IMR-90 (cell line): ENCODE data around the gene MEN1. TPM values are rescaled to one million over a fixed set of nuclear protein-coding genes. Genes with fewer than 3 reads are reported as not detected.
A peak's percentile ranks its signal among the peaks of the same experiment; 100 is the strongest.

Source experiments
- ATAC-seq: fragments of 200-7000 bp; cut with Tn5 transposase; 2 replicates; pipeline ENCODE4 v1.9.1; 2020; ENCODE audit warnings: low read depth, mild to moderate bottlenecking, moderate library complexity
- BruUV-seq: library from RNA; stranded (reverse); fragments of 400-500 nt; replicated peaks from 2 replicates; lab custom pipeline; 2021; lab: Mats Ljungman, UMichigan
- CTCF ChIA-PET: fragments of 300-600 bp; formaldehyde crosslinking; extraction: SDS; loops from one replicate; lab custom pipeline; 2021; ENCODE audit warnings: antibody characterized with exemption; lab: Yijun Ruan, JAX
- POLR2A ChIA-PET: fragments of 300-600 bp; sonication (Branson Sonifier 250); formaldehyde crosslinking; loops from one replicate; lab custom pipeline; 2022; ENCODE audit warnings: antibody characterized with exemption; ENCODE audit not compliant: unreplicated experiment; lab: Charles Lee
- DNase-seq: peaks from one replicate; pipeline ENCODE4 v3.0.0; 2013
- H2AFZ ChIP-seq: replicated peaks from 2 replicates; pipeline ENCODE3; 2013; ENCODE audit warnings: low read length, mild to moderate bottlenecking; ENCODE audit not compliant: poor library complexity
- H2AK5ac ChIP-seq: 2 replicates; pipeline ENCODE4 v1.6.1; 2013; ENCODE audit warnings: low read depth, low read length, inconsistent platforms
- H2AK9ac ChIP-seq: replicated peaks from 2 replicates; pipeline ENCODE3; 2013; ENCODE audit warnings: mild to moderate bottlenecking, low read depth, low read length, moderate library complexity; ENCODE audit not compliant: poor library complexity
- H2BK120ac ChIP-seq: 2 replicates; pipeline ENCODE4 v1.6.1; 2013; ENCODE audit warnings: low read depth, low read length, inconsistent platforms
- H2BK15ac ChIP-seq: 3 replicates; pipeline ENCODE4 v1.6.1; 2013; ENCODE audit warnings: low read depth, low read length, inconsistent platforms
- H2BK20ac ChIP-seq: 2 replicates; pipeline ENCODE4 v1.6.1; 2013; ENCODE audit warnings: low read depth, mild to moderate bottlenecking, inconsistent platforms, low read length, moderate library complexity
- H2BK5ac ChIP-seq: 2 replicates; pipeline ENCODE4 v1.6.1; 2013; ENCODE audit warnings: mild to moderate bottlenecking, low read depth, low read length, inconsistent platforms; ENCODE audit not compliant: poor library complexity, severe bottlenecking
- H3K14ac ChIP-seq: replicated peaks from 2 replicates; pipeline ENCODE4 v1.6.1; 2013; ENCODE audit warnings: low read depth, low read length, inconsistent platforms
- H3K18ac ChIP-seq: 2 replicates; pipeline ENCODE4 v1.6.1; 2013; ENCODE audit warnings: low read depth, low read length, control low read depth
- H3K23ac ChIP-seq: 2 replicates; pipeline ENCODE4 v1.6.1; 2013; ENCODE audit warnings: low read depth, low read length, inconsistent platforms
- H3K27ac ChIP-seq: 2 replicates; pipeline ENCODE4 v1.5.1; 2013; ENCODE audit warnings: mild to moderate bottlenecking, control low read depth, low read length; ENCODE audit not compliant: insufficient read depth
- H3K27me3 ChIP-seq: 2 replicates; pipeline ENCODE4 v1.6.1; 2013; ENCODE audit warnings: low read length; ENCODE audit not compliant: control insufficient read depth, insufficient read depth
- H3K36me3 ChIP-seq: 2 replicates; pipeline ENCODE4 v1.6.1; 2013; ENCODE audit warnings: low read length, mixed read lengths; ENCODE audit not compliant: control insufficient read depth, insufficient read depth
- H3K4ac ChIP-seq: 2 replicates; pipeline ENCODE4 v1.6.1; 2013; ENCODE audit warnings: low read depth, low read length, inconsistent platforms
- H3K4me1 ChIP-seq: 2 replicates; pipeline ENCODE4 v1.6.1; 2013; ENCODE audit warnings: low read length, mixed read lengths; ENCODE audit not compliant: control insufficient read depth, insufficient read depth
- H3K4me2 ChIP-seq: 2 replicates; pipeline ENCODE4 v1.6.1; 2013; ENCODE audit warnings: low read depth, mild to moderate bottlenecking, control low read depth, low read length, moderate library complexity
- H3K4me3 ChIP-seq: 2 replicates; pipeline ENCODE4 v1.5.1; 2013; ENCODE audit warnings: low read depth, mild to moderate bottlenecking, control low read depth, low read length, moderate library complexity; ENCODE audit not compliant: insufficient read depth
- H3K56ac ChIP-seq: 2 replicates; pipeline ENCODE4 v1.6.1; 2013; ENCODE audit warnings: low read length, inconsistent platforms; ENCODE audit not compliant: insufficient read depth; ENCODE audit errors: extremely low read depth
- H3K79me1 ChIP-seq, 2 experiments: 2 replicates each; pipeline ENCODE4 v1.6.1; 2013; ENCODE audit warnings: low read length in 2 of 2, inconsistent platforms in 1 of 2, low read depth in 1 of 2
- H3K9ac ChIP-seq: 2 replicates; pipeline ENCODE4 v1.6.1; 2013; ENCODE audit warnings: low read depth, low read length, control low read depth
- H3K9me1 ChIP-seq: 2 replicates; pipeline ENCODE4 v1.6.1; 2013; ENCODE audit warnings: low read length, inconsistent platforms; ENCODE audit not compliant: insufficient read depth
- H3K9me3 ChIP-seq: 2 replicates; pipeline ENCODE4 v1.6.1; 2013; ENCODE audit warnings: low read length; ENCODE audit not compliant: control insufficient read depth, insufficient read depth
- H4K20me1 ChIP-seq: 2 replicates; pipeline ENCODE4 v1.6.1; 2013; ENCODE audit warnings: low read length, inconsistent platforms; ENCODE audit not compliant: insufficient read depth
- H4K5ac ChIP-seq: 2 replicates; pipeline ENCODE4 v1.6.1; 2013; ENCODE audit warnings: mild to moderate bottlenecking, low read depth, low read length, control low read depth
- H4K8ac ChIP-seq, 2 experiments: 2 replicates each; pipeline ENCODE4 v1.6.1; 2013; ENCODE audit warnings: low read depth in 2 of 2, low read length in 2 of 2, control low read depth in 1 of 2, inconsistent platforms in 1 of 2
- H4K91ac ChIP-seq: 2 replicates; pipeline ENCODE4 v1.6.1; 2013; ENCODE audit warnings: low read depth, low read length, inconsistent platforms; ENCODE audit not compliant: insufficient read depth
- BHLHE40 ChIP-seq: fragments of 150-350 bp; IDR thresholded peaks from 2 replicates; pipeline ENCODE4 v1.6.1; 2016; ENCODE audit warnings: mild to moderate bottlenecking, low read depth, low read length
- CEBPB ChIP-seq: IDR thresholded peaks from 2 replicates; pipeline ENCODE4 v1.6.1; 2012; ENCODE audit warnings: low read depth, low read length, improper control_type of control experiment
- CHD1 ChIP-seq: IDR thresholded peaks from 2 replicates; pipeline ENCODE4 v1.6.1; 2012; ENCODE audit warnings: low read depth, low read length, improper control_type of control experiment
- CTCF ChIP-seq: conservative IDR thresholded peaks from 2 replicates; pipeline ENCODE4 v1.5.1; 2012; ENCODE audit warnings: mild to moderate bottlenecking, low read depth, low read length, improper control_type of control experiment
- ELK1 ChIP-seq: fragments of 150-350 bp; IDR thresholded peaks from 2 replicates; pipeline ENCODE4 v1.6.1; 2016; ENCODE audit warnings: low read depth, mild to moderate bottlenecking, low read length, moderate library complexity, borderline replicate concordance
- FOS ChIP-seq: fragments of 150-350 bp; IDR thresholded peaks from 2 replicates; pipeline ENCODE4 v1.6.1; 2016; ENCODE audit warnings: low read depth, low read length
- MAFK ChIP-seq: IDR thresholded peaks from 2 replicates; pipeline ENCODE4 v1.6.1; 2012; ENCODE audit warnings: low read depth, low read length, improper control_type of control experiment
- MXI1 ChIP-seq: IDR thresholded peaks from 2 replicates; pipeline ENCODE4 v1.6.1; 2012; ENCODE audit warnings: low read depth, mild to moderate bottlenecking, low read length, moderate library complexity, borderline replicate concordance
- NFE2L2 ChIP-seq: fragments of 150-350 bp; IDR thresholded peaks from 2 replicates; pipeline ENCODE4 v1.6.1; 2016; ENCODE audit warnings: low read depth, mild to moderate bottlenecking, low read length
- RAD21 ChIP-seq: IDR thresholded peaks from 2 replicates; pipeline ENCODE4 v1.6.1; 2012; ENCODE audit warnings: low read length, improper control_type of control experiment
- RCOR1 ChIP-seq: IDR thresholded peaks from 2 replicates; pipeline ENCODE4 v1.6.1; 2012; ENCODE audit warnings: mild to moderate bottlenecking, low read length, improper control_type of control experiment; ENCODE audit not compliant: insufficient replicate concordance
- USF2 ChIP-seq: fragments of 150-350 bp; IDR thresholded peaks from 2 replicates; pipeline ENCODE4 v1.6.1; 2017; ENCODE audit warnings: mild to moderate bottlenecking, antibody characterized with exemption, low read length, low read depth
- WGBS, 2 experiments: methylation state at CpG; one replicate each; pipeline versions ENCODE4 v1.1.5 to v1.1.7; 2013; ENCODE audit warnings: missing lambda C conversion rate in 2 of 2; ENCODE audit not compliant: insufficient read length in 1 of 2; ENCODE audit errors: extremely low coverage in 2 of 2; 5-methylcytosine and 5-hydroxymethylcytosine counted together
- dilution Hi-C: fragments of 300-500 bp; cut with HindIII; formaldehyde crosslinking; loops from one replicate; pipeline ENCODE4 v1.14.3; 2018; ENCODE audit warnings: low sequenced_read_pairs; ENCODE audit not compliant: unreplicated experiment
- in situ Hi-C: fragments of 300-500 bp; cut with MboI; formaldehyde crosslinking; loops from 3 replicates; pipeline ENCODE4 v1.14.3; 2019; ENCODE audit warnings: low sequenced_read_pairs, inconsistent platforms, mixed read lengths
- intact Hi-C: fragments of 100-400 bp; cut with micrococcal nuclease; formaldehyde crosslinking; loops from 2 replicates; pipeline ENCODE4 v1.10.0; 2022
- polyA plus RNA-seq, 3 experiments: library from polyadenylated mRNA; depleted of rRNA; stranded (reverse); fragments of >200 nt; gene quantifications; 2 replicates each; pipeline ENCODE4 v1.2.3, GENCODE V29; 2012; ENCODE audit warnings: low replicate concordance in 1 of 3
- total RNA-seq: library from RNA; depleted of rRNA; stranded (reverse); fragments of >200 nt; gene quantifications from 2 replicates; pipeline ENCODE4 v1.2.3, GENCODE V29; 2012

Gene MEN1
- total and polyA plus RNA-seq, 2 of the 4 experiments (the other 2 are of a cell fraction), result 8.8 to 35.7 TPM

GRCh38 chr11:64778473-64779298, 31.7 kb downstream of the MEN1 start, which contains the start of gene SF1 (continued):
- no peak for TF ChIP-seq NFE2L2
- no peak for TF ChIP-seq RCOR1
- TF ChIP-seq CHD1, result no peak

GRCh38 chr11:64778223-64778472, 32.2 kb downstream of the MEN1 start:
- intact Hi-C loops, result loop anchor here (2.0 kb wide), 1 partner anchor 25 kb away; the partner anchor contains the start of gene MAP4K2
- Histone ChIP-seq H2AFZ (peak overlapping the region; percentile 86), H3K4me1 (peaks cover 2% of the 10 kb centered on the region; the same call in 1 of the 2 replicates), H2BK5ac (peak overlapping the region; percentile 87), H3K4me2 (no peak overlapping the region), H3K36me3 (peaks cover 24% of the 10 kb centered on the region), H2AK5ac (0 out of 2 replicates have a peak overlapping the region, but pooled peaks have one; percentile 64), H4K91ac (peak overlapping the region; percentile 75), H2BK20ac (no peak overlapping the region), H3K9me1 (no peaks in the 10 kb centered on the region; the same call in 1 of the 2 replicates), H4K5ac (no peak overlapping the region), H4K8ac (peak overlapping the region in 1 of 2 experiments; percentile 48; a peak in 1 of 4 replicates), H2AK9ac (peak overlapping the region; percentile 95), H3K23ac (no peak overlapping the region), H3K9ac (peak overlapping the region; percentile 84), H2BK120ac (no peak overlapping the region), H3K56ac (no peak overlapping the region), H3K27ac (peak overlapping the region; percentile 94), H3K9me3 (no peaks in the 10 kb centered on the region), H3K4ac (peak overlapping the region; percentile 64), H3K79me1 (peaks cover 12 to 46% of the 10 kb centered on the region in 2 experiments), H3K18ac (no peak overlapping the region), H4K20me1 (peaks cover 44% of the 10 kb centered on the region), H2BK15ac (no peak overlapping the region), H3K14ac (peak overlapping the region; percentile 45; the same call in 1 of the 2 replicates), H3K4me3 (peak overlapping the region; percentile 94), H3K27me3 (no peaks in the 10 kb centered on the region)
- in situ Hi-C loops, result no loop called here
- CTCF ChIA-PET, result interaction anchor here (1.3 kb wide), 1 partner anchor 9 kb away, joined by 4 read pairs; no protein-coding TSS in a partner anchor
- ATAC-seq, result peak; percentile 2
- POLR2A ChIA-PET, result interaction anchor here (0.5 to 0.6 kb wide), 2 partner anchors 794 to 1110 kb away, joined by 3 to 5 read pairs; partner anchors contain the start of genes FAM89B and FIBP
- dilution Hi-C loops, result no loop called here
- BruUV-seq, result no TSS peak
- 4% methylated on average over 5 of the region's 28 CpGs; no CpG with 5 or more reads in 1 of the 2 experiments for WGBS, 2 experiments
- no peak for DNase-seq
- TF ChIP-seq MAFK (no peak), CTCF (no peak), FOS (no peak), MXI1 (no peak), CEBPB (no peak), RAD21 (no peak), RCOR1 (no peak), USF2 (no peak), BHLHE40 (no peak), ELK1 (no peak)
